Lung (tissue), 12 donors: ENCODE measurements around the gene SLC12A5. TPM values are rescaled to one million over a fixed set of nuclear protein-coding genes. Genes with fewer than 3 reads are reported as not detected.

ENCODE experiments used
- ATAC-seq: fragments of 200-7000 bp; cut with Tn5 transposase; one replicate; pipeline ENCODE4 v1.9.1; 2020; ENCODE audit warnings: moderate number of reproducible peaks; ENCODE audit not compliant: insufficient read depth, low FRiP score
- DNase-seq, 3 donors: peaks; one replicate each; pipeline ENCODE4 v3.0.0-alpha.2; 2013 to 2017
- H3K27ac ChIP-seq, 2 donors: one replicate each; pipeline ENCODE4 v1.5.1; 2013; ENCODE audit warnings: mild to moderate bottlenecking in 2 of 2, moderate library complexity in 2 of 2, control low read depth in 1 of 2, inconsistent platforms in 1 of 2, low read depth in 1 of 2, low read length in 1 of 2
- H3K27me3 ChIP-seq, 3 donors: one replicate each; pipeline ENCODE4 v1.5.1; 2013; ENCODE audit warnings: low read length in 2 of 3; ENCODE audit not compliant: control insufficient read depth in 3 of 3, insufficient read depth in 3 of 3
- H3K36me3 ChIP-seq, 4 donors: one replicate each; pipeline ENCODE4 v1.5.1; 2013; ENCODE audit warnings: low read length in 4 of 4, mild to moderate bottlenecking in 1 of 4, moderate library complexity in 1 of 4; ENCODE audit not compliant: control insufficient read depth in 4 of 4, insufficient read depth in 4 of 4
- H3K4me1 ChIP-seq, 5 donors: one replicate each; pipeline ENCODE4 v1.5.1; 2013; ENCODE audit warnings: low read length in 5 of 5, mild to moderate bottlenecking in 2 of 5, moderate library complexity in 1 of 5; ENCODE audit not compliant: control insufficient read depth in 5 of 5, insufficient read depth in 5 of 5
- H3K4me3 ChIP-seq: one replicate; pipeline ENCODE4 v1.5.1; 2013; ENCODE audit warnings: mild to moderate bottlenecking, control low read depth, moderate library complexity
- H3K9ac ChIP-seq, 2 donors: one replicate each; pipeline ENCODE4 v1.5.1; 2013; ENCODE audit warnings: low read length in 2 of 2, control low read depth in 1 of 2; ENCODE audit not compliant: insufficient read depth in 1 of 2
- H3K9me3 ChIP-seq, 4 donors: one replicate each; pipeline ENCODE4 v1.5.1; 2013; ENCODE audit warnings: low read length in 3 of 4, mild to moderate bottlenecking in 1 of 4, moderate library complexity in 1 of 4; ENCODE audit not compliant: control insufficient read depth in 4 of 4, insufficient read depth in 3 of 4
- WGBS, 2 donors: extraction: QIAGEN DNeasy Blood & Tissue Kit; methylation state at CpG; one replicate each; pipeline ENCODE4 v1.1.7; 2013; 5-methylcytosine and 5-hydroxymethylcytosine counted together
- polyA plus RNA-seq, 2 donors: library from polyadenylated mRNA; stranded (reverse); fragments of 200-250 nt; gene quantifications; one replicate each; pipeline ENCODE4 v1.2.1, GENCODE V29; 2013
- total RNA-seq, 2 donors: library from RNA; depleted of rRNA in 1 of 2; stranded (reverse); fragments of >200 nt in 1 of 2; gene quantifications; one replicate each; pipeline ENCODE4 v1.2.1, GENCODE V29; 2014 to 2021
- TF ChIP-seq, protein P1 (sequence below): IDR thresholded peaks from 2 replicates; pipeline ENCODE4 v1.5.1; 2012; ENCODE audit warnings: mild to moderate bottlenecking; ENCODE audit errors: control extremely low read depth, extremely low read depth
- donor health status: control.
- donor health status: control.
- donor health status: Bipolar disorder and iron deficiency.
- donor health status: healthy.
- donor health status: DM: yes; HTN: yes; CAD: no.

SLC12A5 gene
- total and polyA plus RNA-seq, 4 donors, result 0.52 TPM; not detected in 3

DNA sequence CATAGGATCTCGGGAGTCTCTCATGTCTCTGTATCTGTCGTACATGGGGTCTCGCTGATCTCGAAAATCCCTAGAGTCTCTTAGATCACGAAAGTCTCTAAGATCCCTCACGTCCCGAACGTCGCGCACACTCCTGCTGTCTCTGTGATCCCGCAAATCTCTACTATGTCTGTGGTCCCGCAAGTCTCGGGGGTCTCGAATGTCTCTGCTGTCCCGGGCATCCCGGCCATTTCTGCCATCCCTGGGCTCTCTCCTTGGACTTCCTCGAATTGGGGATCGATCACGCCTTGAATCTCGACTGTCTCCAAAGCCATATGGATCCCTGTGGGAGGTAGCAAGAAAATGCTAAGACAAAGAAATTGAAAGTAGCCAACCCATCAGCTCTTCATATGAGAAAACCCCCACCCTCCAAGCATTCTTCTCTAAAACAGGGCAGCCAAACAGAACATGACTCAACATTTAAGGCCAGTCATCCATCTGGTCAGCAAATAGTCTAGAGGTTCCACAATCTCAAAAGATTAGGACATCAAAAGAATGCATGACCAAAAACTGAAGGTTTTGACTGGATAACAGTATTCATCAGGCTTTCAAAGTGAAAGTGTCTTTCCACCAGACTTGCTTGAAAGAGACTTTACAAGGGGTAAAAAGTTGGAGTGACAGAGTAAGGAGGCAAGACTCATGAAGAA is 41.3 kb downstream of the SLC12A5 start:
- H3K9ac ChIP-seq, result no peak overlapping the region
- no peaks in the 10 kb centered on the region for H3K9me3 ChIP-seq
- ATAC-seq (no peak), DNase-seq (no peak)
- H3K27ac ChIP-seq, result no peak overlapping the region
- TF ChIP-seq, protein P1, sequence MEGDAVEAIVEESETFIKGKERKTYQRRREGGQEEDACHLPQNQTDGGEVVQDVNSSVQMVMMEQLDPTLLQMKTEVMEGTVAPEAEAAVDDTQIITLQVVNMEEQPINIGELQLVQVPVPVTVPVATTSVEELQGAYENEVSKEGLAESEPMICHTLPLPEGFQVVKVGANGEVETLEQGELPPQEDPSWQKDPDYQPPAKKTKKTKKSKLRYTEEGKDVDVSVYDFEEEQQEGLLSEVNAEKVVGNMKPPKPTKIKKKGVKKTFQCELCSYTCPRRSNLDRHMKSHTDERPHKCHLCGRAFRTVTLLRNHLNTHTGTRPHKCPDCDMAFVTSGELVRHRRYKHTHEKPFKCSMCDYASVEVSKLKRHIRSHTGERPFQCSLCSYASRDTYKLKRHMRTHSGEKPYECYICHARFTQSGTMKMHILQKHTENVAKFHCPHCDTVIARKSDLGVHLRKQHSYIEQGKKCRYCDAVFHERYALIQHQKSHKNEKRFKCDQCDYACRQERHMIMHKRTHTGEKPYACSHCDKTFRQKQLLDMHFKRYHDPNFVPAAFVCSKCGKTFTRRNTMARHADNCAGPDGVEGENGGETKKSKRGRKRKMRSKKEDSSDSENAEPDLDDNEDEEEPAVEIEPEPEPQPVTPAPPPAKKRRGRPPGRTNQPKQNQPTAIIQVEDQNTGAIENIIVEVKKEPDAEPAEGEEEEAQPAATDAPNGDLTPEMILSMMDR, result no peak
- peaks cover 29 to 60% (median 37%) of the 10 kb centered on the region in 4 donors for H3K36me3 ChIP-seq
- peaks cover 0 to 1% (median 0%) of the 10 kb centered on the region in 5 donors for H3K4me1 ChIP-seq
- no peak overlapping the region for H3K4me3 ChIP-seq
- 96 to 97% methylated on average over 20 of the region's 20 CpGs for WGBS, 2 donors
- H3K27me3 ChIP-seq, result no peaks in the 10 kb centered on the region

DNA sequence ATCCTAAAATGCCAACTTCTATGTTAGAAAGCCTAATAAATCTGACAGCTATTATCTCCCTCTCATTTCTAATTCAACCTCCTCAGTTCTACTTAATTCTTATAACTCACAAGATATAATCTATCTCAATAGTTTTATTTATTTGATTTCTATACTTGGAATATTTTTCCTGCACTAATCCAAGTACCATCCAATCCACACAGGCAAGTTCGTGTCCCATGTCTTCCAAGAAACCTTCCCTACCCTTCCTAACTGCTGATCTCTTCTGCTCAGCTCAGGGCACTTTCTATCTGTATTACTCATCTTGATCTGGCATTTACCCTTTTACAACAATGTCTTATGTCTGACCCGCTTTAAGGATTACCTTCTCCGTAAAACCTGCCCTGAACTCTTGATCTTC is 42.6 kb downstream of the SLC12A5 start:
- H3K36me3 ChIP-seq, result peaks cover 21 to 51% (median 31%) of the 10 kb centered on the region in 4 donors
- TF ChIP-seq, protein P1, result no peak
- peaks cover 0 to 1% (median 0%) of the 10 kb centered on the region in 5 donors for H3K4me1 ChIP-seq
- no peak overlapping the region for H3K9ac ChIP-seq
- no peak overlapping the region for H3K27ac ChIP-seq
- no peaks in the 10 kb centered on the region for H3K9me3 ChIP-seq
- ATAC-seq (no peak), DNase-seq (no peak)
- WGBS, 2 donors, result 93 to 96% methylated on average over 3 of the region's 3 CpGs
- H3K4me3 ChIP-seq, result no peak overlapping the region
- H3K27me3 ChIP-seq, result no peaks in the 10 kb centered on the region

DNA sequence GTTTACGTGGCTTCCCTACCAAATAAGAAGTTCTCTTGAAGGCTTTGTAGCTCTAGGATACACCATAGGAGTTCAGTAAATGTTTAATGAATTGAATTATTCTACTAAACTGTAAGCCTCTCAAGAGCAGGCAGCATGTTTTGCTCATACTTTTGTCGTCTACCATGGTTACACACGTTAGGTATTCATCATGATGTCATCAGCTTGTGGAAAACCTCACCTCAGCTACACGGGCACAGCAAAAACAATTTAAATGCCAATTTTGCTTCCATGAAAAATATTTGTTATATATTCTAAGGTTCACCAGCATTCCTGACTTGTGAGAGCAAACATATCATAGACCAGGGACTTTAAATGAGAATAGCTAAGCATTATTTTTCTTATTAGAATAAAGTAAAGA is 44.0 kb downstream of the SLC12A5 start:
- no peaks in the 10 kb centered on the region for H3K9me3 ChIP-seq
- WGBS, 2 donors, result 91 to 96% methylated on average over 4 of the region's 4 CpGs
- TF ChIP-seq, protein P1, result no peak
- no peak overlapping the region for H3K4me3 ChIP-seq
- peaks cover 20 to 47% (median 27%) of the 10 kb centered on the region in 4 donors for H3K36me3 ChIP-seq
- H3K9ac ChIP-seq, result no peak overlapping the region
- H3K27ac ChIP-seq, result no peak overlapping the region
- H3K27me3 ChIP-seq, result no peaks in the 10 kb centered on the region
- no peak for DNase-seq
- no peak for ATAC-seq
- peaks cover 0 to 1% (median 0%) of the 10 kb centered on the region in 5 donors for H3K4me1 ChIP-seq
